ENCODE measurements around the gene TM9SF4. TPM values are rescaled to one million over a fixed set of nuclear protein-coding genes. Genes with fewer than 3 reads are reported as not detected.
A peak's percentile ranks its signal among the peaks of the same experiment; 100 is the strongest.

TM9SF4 gene
- total RNA-seq, 6 donors from 2014 or later, result 26.7 to 48.0 (median 37.1) TPM

DNA sequence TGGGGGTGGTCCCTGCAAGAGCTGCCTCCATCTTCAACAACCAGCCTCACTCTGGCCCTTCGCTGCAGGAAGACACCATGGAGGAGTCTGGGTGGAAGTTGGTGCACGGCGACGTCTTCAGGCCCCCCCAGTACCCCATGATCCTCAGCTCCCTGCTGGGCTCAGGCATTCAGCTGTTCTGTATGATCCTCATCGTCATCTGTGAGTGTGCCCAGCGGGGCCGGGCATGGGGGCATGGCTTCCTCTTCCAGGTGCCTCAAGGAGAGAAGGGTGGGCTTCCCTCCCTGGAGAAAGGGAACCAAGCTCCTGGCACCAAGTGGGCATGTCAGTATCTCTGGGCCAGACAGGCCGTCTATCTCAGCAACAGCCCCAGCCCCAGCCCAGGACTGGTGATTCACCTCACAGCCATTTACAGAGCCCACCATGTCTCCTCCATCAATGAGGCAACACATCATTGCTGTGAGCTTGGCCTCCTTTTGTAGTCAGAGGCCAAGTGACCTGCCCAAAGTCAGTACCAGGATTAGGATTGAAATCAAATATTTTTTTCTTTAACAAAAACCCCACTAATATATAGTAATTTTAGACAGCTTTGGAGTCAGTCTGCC is 40.2 kb downstream of the TM9SF4 start:
- no peaks in the 10 kb centered on the region for H3K9me3 ChIP-seq
- no peaks in the 10 kb centered on the region for H3K27me3 ChIP-seq
- H3K27ac ChIP-seq, result no peak overlapping the region
- DNase-seq (no peak), ATAC-seq (ENCODE audit: low FRiP score in 2 of 2) (no peak)
- 95 to 100% methylated on average over 1 to 8 of the region's 8 CpGs for WGBS, 2 donors
- H3K36me3 ChIP-seq, result peaks cover 19 to 89% (median 68%) of the 10 kb centered on the region in 4 donors
- no peak overlapping the region for H3K4me3 ChIP-seq
- H3K4me1 ChIP-seq, result peaks cover 2 to 5% (median 4%) of the 10 kb centered on the region in 4 donors
- TF ChIP-seq CTCF (IDR thresholded peaks at IDR 0.05) (no peak), EP300 (IDR thresholded peaks at IDR 0.05) (no peak), POLR2AphosphoS5 (IDR thresholded peaks at IDR 0.05) (no peak)

DNA sequence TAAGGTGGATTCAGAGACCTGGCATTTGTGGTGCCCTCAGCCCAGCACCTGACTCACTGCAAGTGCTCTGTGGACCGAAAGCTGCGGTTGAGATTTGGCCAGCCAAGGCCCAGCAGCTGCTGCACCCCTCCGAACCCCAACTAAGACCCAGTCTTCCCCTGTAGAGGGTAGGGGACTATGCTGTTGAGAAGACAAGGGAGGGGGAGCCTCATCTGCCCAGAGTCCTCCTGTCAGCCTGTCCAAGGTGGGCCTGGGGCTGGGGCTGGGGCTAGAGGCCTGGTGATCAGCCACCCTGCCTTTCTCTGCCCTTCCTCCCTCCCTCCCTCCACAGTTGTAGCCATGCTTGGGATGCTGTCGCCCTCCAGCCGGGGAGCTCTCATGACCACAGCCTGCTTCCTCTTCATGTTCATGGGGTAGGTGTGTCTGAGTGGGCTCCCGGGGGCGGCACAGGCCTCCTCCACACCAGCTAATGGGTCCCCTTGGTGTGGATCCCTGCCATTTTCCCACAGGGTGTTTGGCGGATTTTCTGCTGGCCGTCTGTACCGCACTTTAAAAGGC is 40.9 kb downstream of the TM9SF4 start:
- Histone ChIP-seq H3K4me3 (no peak overlapping the region), H3K9me3 (no peaks in the 10 kb centered on the region), H3K36me3 (peaks cover 13 to 82% (median 61%) of the 10 kb centered on the region in 4 donors), H3K27me3 (no peaks in the 10 kb centered on the region), H3K4me1 (peaks cover 6 to 12% (median 10%) of the 10 kb centered on the region in 4 donors), H3K27ac (no peak overlapping the region)
- 94 to 97% methylated on average over 7 to 10 of the region's 10 CpGs for WGBS, 2 donors
- TF ChIP-seq CTCF (IDR thresholded peaks at IDR 0.05) (no peak), POLR2A (IDR thresholded peaks at IDR 0.05) (no peak), EP300 (IDR thresholded peaks at IDR 0.05) (no peak), POLR2AphosphoS5 (IDR thresholded peaks at IDR 0.05) (no peak)
- ATAC-seq (ENCODE audit: low FRiP score in 2 of 2) (no peak), DNase-seq (peak in 1 of 2 donors; percentile 63)

GRCh38 chr20:32152421-32153155 is 43.1 kb downstream of the TM9SF4 start:
- ATAC-seq (ENCODE audit: low FRiP score in 2 of 2) (no peak), DNase-seq (no peak)
- WGBS, 2 donors, result 89 to 94% methylated on average over 6 of the region's 6 CpGs

DNA sequence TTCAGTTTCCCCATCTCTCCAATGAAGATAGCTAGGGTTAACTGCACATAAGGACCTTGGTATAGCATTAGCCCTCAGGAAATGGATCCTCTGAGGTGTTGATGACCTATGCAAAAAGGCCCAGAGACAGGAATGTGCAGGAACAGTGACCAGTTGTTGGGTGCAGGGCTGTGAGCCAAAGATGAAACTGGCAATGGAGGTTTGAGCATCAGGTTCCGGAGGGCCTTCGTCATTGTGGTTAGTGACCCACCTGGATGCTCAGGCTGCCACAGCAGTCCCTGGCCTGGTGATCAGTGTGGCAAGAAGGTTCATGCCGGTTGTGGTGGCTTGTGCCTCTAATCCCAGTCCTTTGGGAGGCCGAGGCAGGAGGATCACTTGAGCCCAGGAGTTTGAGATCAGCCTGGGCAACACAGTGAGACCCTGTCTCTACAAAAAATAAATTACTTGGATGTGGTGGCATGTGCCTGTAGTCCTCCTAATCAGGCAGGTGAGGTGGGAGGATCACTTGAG is 43.7 kb downstream of the TM9SF4 start:
- TF ChIP-seq POLR2A (IDR thresholded peaks at IDR 0.05) (no peak), EP300 (IDR thresholded peaks at IDR 0.05) (no peak), POLR2AphosphoS5 (IDR thresholded peaks at IDR 0.05) (no peak), CTCF (IDR thresholded peaks at IDR 0.05) (no peak)

More at GRCh38 chr20:32152421-32153155, 43.1 kb downstream of the TM9SF4 start:
- Histone ChIP-seq H3K27ac (no peak overlapping the region), H3K36me3 (peaks cover 6 to 73% (median 44%) of the 10 kb centered on the region in 4 donors), H3K27me3 (no peaks in the 10 kb centered on the region), H3K4me1 (peaks cover 13 to 18% (median 16%) of the 10 kb centered on the region in 4 donors), H3K4me3 (no peak overlapping the region), H3K9me3 (no peaks in the 10 kb centered on the region)
- TF ChIP-seq POLR2AphosphoS5 (IDR thresholded peaks at IDR 0.05) (no peak), CTCF (IDR thresholded peaks at IDR 0.05) (no peak), EP300 (IDR thresholded peaks at IDR 0.05) (no peak), POLR2A (IDR thresholded peaks at IDR 0.05) (no peak)

More for the DNA sequence above, 43.7 kb downstream of the TM9SF4 start:
- H3K4me3 ChIP-seq, result no peak overlapping the region
- no peaks in the 10 kb centered on the region for H3K27me3 ChIP-seq
- DNase-seq (no peak), ATAC-seq (ENCODE audit: low FRiP score in 2 of 2) (no peak)
- H3K36me3 ChIP-seq, result peaks cover 2 to 73% (median 45%) of the 10 kb centered on the region in 4 donors
- peaks cover 13 to 18% (median 16%) of the 10 kb centered on the region in 4 donors for H3K4me1 ChIP-seq
- H3K9me3 ChIP-seq, result no peaks in the 10 kb centered on the region
- no peak overlapping the region for H3K27ac ChIP-seq
- 98 to 100% methylated on average over 3 to 4 of the region's 4 CpGs for WGBS, 2 donors

Data from upper lobe of left lung (tissue), 6 donors.